Caco-2 (cell line): ENCODE results near the gene KIRREL3. TPM values are rescaled to one million over a fixed set of nuclear protein-coding genes. Genes with fewer than 3 reads are reported as not detected.

Experiments
- BruUV-seq: library from RNA; stranded (reverse); fragments of 400-500 nt; replicated peaks from 2 replicates; lab custom pipeline; 2021; lab: Mats Ljungman, UMichigan
- CTCF ChIA-PET: fragments of 300-600 bp; sonication (Branson Sonifier 250); formaldehyde crosslinking; loops from one replicate; lab custom pipeline; 2022; ENCODE audit warnings: antibody characterized with exemption; lab: Charles Lee
- POLR2A ChIA-PET: fragments of 300-600 bp; sonication (Branson Sonifier 250); formaldehyde crosslinking; loops from one replicate; lab custom pipeline; 2022; ENCODE audit warnings: antibody characterized with exemption; lab: Charles Lee
- DNase-seq, 2 experiments: peaks; one replicate each; pipeline versions ENCODE4 v3.0.0 to v3.0.0-alpha.2; 2020 to 2022
- H3K27me3 ChIP-seq: replicated peaks from 2 replicates; pipeline ENCODE4 v1.6.0; 2011; ENCODE audit warnings: low read length; ENCODE audit not compliant: control insufficient read depth, insufficient read depth
- H3K36me3 ChIP-seq: 2 replicates; pipeline ENCODE4 v1.5.1; 2011; ENCODE audit warnings: low read length; ENCODE audit not compliant: control insufficient read depth, insufficient read depth
- H3K4me1 ChIP-seq: fragments of 250-450 bp; sonication (Bioruptor Pico); 2 replicates; pipeline ENCODE4 v1.5.1; 2020; ENCODE audit warnings: mild to moderate bottlenecking
- H3K4me3 ChIP-seq: 2 replicates; pipeline ENCODE4 v1.5.1; 2011; ENCODE audit warnings: low read depth, mild to moderate bottlenecking, control low read depth, low read length
- H3K9me3 ChIP-seq: fragments of 250-450 bp; sonication (Bioruptor Pico); 2 replicates; pipeline ENCODE4 v1.5.1; 2020; ENCODE audit warnings: mild to moderate bottlenecking, moderate library complexity
- H3K27ac Mint-ChIP-seq: one replicate; pipeline ENCODE4 v1.8.0; 2022; ENCODE audit warnings: mixed read lengths; ENCODE audit not compliant: unreplicated experiment
- H3K27me3 Mint-ChIP-seq: one replicate; pipeline ENCODE4 v1.8.0; 2022; ENCODE audit warnings: mixed read lengths; ENCODE audit not compliant: insufficient read depth, unreplicated experiment
- H3K36me3 Mint-ChIP-seq: one replicate; pipeline ENCODE4 v1.8.0; 2022; ENCODE audit warnings: mild to moderate bottlenecking, mixed read lengths; ENCODE audit not compliant: insufficient read depth, unreplicated experiment
- H3K4me1 Mint-ChIP-seq: one replicate; pipeline ENCODE4 v1.8.0; 2022; ENCODE audit warnings: low read depth, mixed read lengths; ENCODE audit not compliant: unreplicated experiment
- H3K4me3 Mint-ChIP-seq: one replicate; pipeline ENCODE4 v1.8.0; 2022; ENCODE audit warnings: mild to moderate bottlenecking, moderate library complexity, mixed read lengths; ENCODE audit not compliant: unreplicated experiment
- H3K9me3 Mint-ChIP-seq: one replicate; pipeline ENCODE4 v1.8.0; 2022; ENCODE audit warnings: mixed read lengths; ENCODE audit not compliant: unreplicated experiment
- CTCF ChIP-seq, 2 experiments: fragments of 200-600 bp in 1 of 2; IDR thresholded peaks; 1 replicate in 1 of 2; 2 replicates in 1 of 2; pipeline versions ENCODE4 v1.5.1 to v1.8.0; 2011 to 2022; ENCODE audit warnings: antibody characterized with exemption in 1 of 2, control low read depth in 1 of 2, inconsistent platforms in 1 of 2, low read depth in 1 of 2, low read length in 1 of 2, mild to moderate bottlenecking in 1 of 2, moderate library complexity in 1 of 2; ENCODE audit not compliant: insufficient read depth in 1 of 2, severe bottlenecking in 1 of 2, unreplicated experiment in 1 of 2
- intact Hi-C: fragments of 100-400 bp; cut with micrococcal nuclease; formaldehyde crosslinking; loops from one replicate; pipeline ENCODE4 v1.10.0; 2022; ENCODE audit not compliant: unreplicated experiment
- total RNA-seq: library from RNA; stranded (reverse); gene quantifications from 2 replicates; pipeline ENCODE4 v1.2.3, GENCODE V29; 2022

KIRREL3 gene
- total RNA-seq, 1 experiment from 2014 or later = not detected

GRCh38 chr11:126564566-126564965 lies 436.0 kb downstream of the KIRREL3 start:
- Histone ChIP-seq H3K4me3 (no peak overlapping the region), H3K36me3 (no peaks in the 10 kb centered on the region), H3K27me3 (no peaks in the 10 kb centered on the region), H3K9me3 (no peaks in the 10 kb centered on the region), H3K4me1 (no peaks in the 10 kb centered on the region)
- no peak overlapping the region for H3K27ac Mint-ChIP-seq
- H3K4me1 Mint-ChIP-seq = no peaks in the 10 kb centered on the region
- H3K27me3 Mint-ChIP-seq = peaks cover 26% of the 10 kb centered on the region
- ChIA-PET CTCF (no interaction called here), POLR2A (no interaction called here)
- BruUV-seq = no TSS peak
- intact Hi-C loops = loop anchor here (5.0 kb wide), 1 partner anchor 122 kb away; no protein-coding TSS in a partner anchor
- peak in 1 of 2 experiments; percentile 9 for TF ChIP-seq CTCF (IDR thresholded peaks at IDR 0.05; ENCODE audit: insufficient read depth in 1 of 2, low read depth in 1 of 2, low read length in 1 of 2, severe bottlenecking in 1 of 2, unreplicated experiment in 1 of 2)
- H3K36me3 Mint-ChIP-seq = no peaks in the 10 kb centered on the region
- peak in 1 of 2 experiments; percentile 30 for DNase-seq
- no peaks in the 10 kb centered on the region for H3K9me3 Mint-ChIP-seq
- no peak overlapping the region for H3K4me3 Mint-ChIP-seq

- Histone ChIP-seq H3K36me3 (no peaks in the 10 kb centered on the region), H3K4me1 (no peaks in the 10 kb centered on the region), H3K4me3 (no peak overlapping the region), H3K27me3 (no peaks in the 10 kb centered on the region), H3K9me3 (no peaks in the 10 kb centered on the region)
- POLR2A ChIA-PET = no interaction called here
- CTCF ChIA-PET = no interaction called here
- Mint-ChIP-seq H3K27ac (no peak overlapping the region), H3K27me3 (peaks cover 11% of the 10 kb centered on the region), H3K4me1 (no peaks in the 10 kb centered on the region), H3K36me3 (no peaks in the 10 kb centered on the region), H3K9me3 (no peaks in the 10 kb centered on the region), H3K4me3 (no peak overlapping the region)
- intact Hi-C loops = loop anchor here (5.0 kb wide), 1 partner anchor 119 kb away; no protein-coding TSS in a partner anchor
- BruUV-seq = no TSS peak
- peak; percentile 67 to 73 for DNase-seq
- TF ChIP-seq CTCF (IDR thresholded peaks at IDR 0.05; ENCODE audit: insufficient read depth in 1 of 2, low read depth in 1 of 2, low read length in 1 of 2, severe bottlenecking in 1 of 2, unreplicated experiment in 1 of 2) = no peak
These were observed 439.2 kb downstream of the KIRREL3 start for GRCh38 chr11:126561327-126561893.

- Histone ChIP-seq H3K4me1 (no peaks in the 10 kb centered on the region), H3K36me3 (no peaks in the 10 kb centered on the region), H3K4me3 (no peak overlapping the region), H3K27me3 (no peaks in the 10 kb centered on the region), H3K9me3 (no peaks in the 10 kb centered on the region)
- H3K36me3 Mint-ChIP-seq = no peaks in the 10 kb centered on the region
- H3K9me3 Mint-ChIP-seq = no peaks in the 10 kb centered on the region
- no peak for DNase-seq
- peaks cover 15% of the 10 kb centered on the region for H3K27me3 Mint-ChIP-seq
- intact Hi-C loops = loop anchor here (5.0 kb wide), 1 partner anchor 118 kb away; no protein-coding TSS in a partner anchor
- ChIA-PET CTCF (interaction anchor here (0.6 kb wide), 1 partner anchor 106 kb away, joined by 3 read pairs; no protein-coding TSS in a partner anchor), POLR2A (interaction anchor here (0.5 kb wide), 1 partner anchor 67 kb away, joined by 5 read pairs; no protein-coding TSS in a partner anchor)
- BruUV-seq = no TSS peak
- H3K27ac Mint-ChIP-seq = no peak overlapping the region
- no peak for TF ChIP-seq CTCF (IDR thresholded peaks at IDR 0.05; ENCODE audit: insufficient read depth in 1 of 2, low read depth in 1 of 2, low read length in 1 of 2, severe bottlenecking in 1 of 2, unreplicated experiment in 1 of 2)
- H3K4me3 Mint-ChIP-seq = no peak overlapping the region
- no peaks in the 10 kb centered on the region for H3K4me1 Mint-ChIP-seq
These were observed 440.3 kb downstream of the KIRREL3 start for GRCh38 chr11:126560221-126560620.
